AG20443 (cell line): Measurements from ENCODE around the gene OPN1SW.

Source experiments
- DNase-seq: peaks from one replicate; pipeline ENCODE4 v3.0.0; 2012; ENCODE audit warnings: low spot score, mixed read lengths

Gene OPN1SW

GRCh38 chr7:128757203-128757602 is 18.4 kb downstream of the OPN1SW start:
- DNase-seq = no peak

DNA sequence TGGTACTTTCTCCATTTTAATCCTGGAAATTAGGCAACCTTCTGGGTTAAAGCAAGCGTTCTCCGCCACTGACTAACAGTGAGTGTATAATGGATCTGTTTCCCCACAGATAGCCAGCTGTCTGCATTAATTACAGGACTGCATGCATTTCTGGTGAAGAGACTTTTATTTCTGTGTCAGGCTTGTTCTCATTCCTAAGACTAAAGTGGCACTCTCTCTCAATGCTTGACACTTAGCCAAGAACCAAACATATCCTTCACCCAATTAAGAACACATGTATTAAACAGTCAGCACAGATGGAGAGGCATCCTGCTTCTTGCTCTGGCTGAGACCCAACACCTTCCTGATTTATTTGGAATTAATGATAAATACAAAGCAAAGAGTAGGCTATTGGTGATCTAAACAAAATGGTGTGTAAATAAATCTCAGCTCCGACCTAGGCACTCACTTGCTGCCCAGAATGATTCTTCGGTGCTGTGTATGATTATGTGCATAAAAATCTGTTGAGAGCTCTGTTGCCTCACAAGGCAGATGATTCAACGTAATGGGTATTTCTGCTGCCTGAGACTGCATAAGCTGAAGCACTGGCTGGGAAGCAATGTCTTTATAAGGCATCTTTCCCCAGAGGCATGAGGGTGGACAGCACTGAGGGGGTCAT is 19.6 kb downstream of the OPN1SW start:
- DNase-seq = peak; percentile 82

- DNase-seq = no peak
These were observed 20.3 kb downstream of the OPN1SW start for GRCh38 chr7:128755075-128755818.

DNA sequence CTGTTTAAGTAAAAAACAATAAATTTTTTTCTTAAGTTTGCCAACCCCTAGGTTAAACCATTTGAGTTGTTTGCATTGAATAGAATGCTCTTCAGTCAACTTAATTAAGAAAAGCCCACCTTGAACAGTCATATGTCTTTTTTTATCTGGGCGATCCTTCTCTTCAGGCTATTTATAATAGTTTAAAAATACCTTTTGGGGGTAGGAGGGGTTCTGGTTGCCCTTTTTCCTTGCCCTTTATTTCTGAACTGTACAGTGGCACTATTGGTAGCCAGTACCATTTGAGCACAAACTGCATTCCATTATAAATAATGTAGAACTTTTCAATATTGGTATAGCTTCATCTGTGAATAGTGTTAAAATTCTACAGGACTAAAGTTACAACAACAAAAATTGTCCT is 23.3 kb downstream of the OPN1SW start:
- DNase-seq = no peak

- DNase-seq = no peak
These were observed 28.1 kb downstream of the OPN1SW start for GRCh38 chr7:128747327-128748079.

DNA sequence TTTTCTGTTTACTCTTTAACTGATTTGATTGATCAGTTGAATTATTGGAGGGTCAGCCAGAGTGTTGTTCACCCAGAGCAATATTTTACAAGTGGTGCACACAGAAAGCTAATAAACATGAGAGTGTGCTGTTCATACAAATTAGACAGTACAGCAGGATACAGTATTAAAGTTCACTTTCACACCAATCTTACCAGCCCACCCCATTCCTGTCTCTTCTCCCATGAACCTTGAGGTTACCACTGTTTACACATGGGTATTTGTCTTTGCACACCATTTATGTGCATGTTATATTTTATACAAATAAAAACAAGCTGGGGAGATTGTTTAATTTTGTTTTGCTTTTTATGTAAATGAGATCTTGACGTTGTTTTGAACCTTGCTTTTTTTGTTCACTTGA is 29.9 kb downstream of the OPN1SW start:
- DNase-seq = no peak

DNA sequence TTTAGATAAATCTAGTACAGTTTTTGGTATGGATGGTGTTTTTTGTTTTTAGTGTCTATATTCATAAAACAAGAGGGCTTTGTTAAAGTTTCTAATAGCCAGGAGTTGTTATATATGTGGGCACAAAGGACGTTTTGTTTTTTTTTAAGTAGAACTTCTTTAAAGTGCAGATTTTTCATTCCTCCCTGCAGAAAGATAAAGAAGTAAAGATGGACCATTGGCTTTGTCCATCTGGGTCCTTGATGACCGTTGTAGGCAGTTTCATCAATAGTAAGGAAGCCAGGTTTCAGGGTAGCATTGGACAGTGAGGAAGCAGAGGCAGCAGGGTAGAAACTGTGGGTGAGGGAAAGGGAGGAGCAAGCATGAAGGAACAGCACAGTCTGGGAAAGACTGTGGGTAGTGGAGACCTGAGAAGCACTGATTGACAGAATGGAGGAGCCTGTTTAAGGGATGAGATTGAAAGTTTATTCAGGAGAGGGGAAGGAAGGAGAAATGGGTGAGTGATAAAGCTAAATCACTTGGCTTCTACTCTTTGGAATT is 31.2 kb downstream of the OPN1SW start:
- no peak for DNase-seq

- no peak for DNase-seq
These were observed 32.4 kb downstream of the OPN1SW start for GRCh38 chr7:128743112-128743772.

GRCh38 chr7:128742206-128742605 is 33.4 kb downstream of the OPN1SW start:
- DNase-seq = peak; percentile 61

DNA sequence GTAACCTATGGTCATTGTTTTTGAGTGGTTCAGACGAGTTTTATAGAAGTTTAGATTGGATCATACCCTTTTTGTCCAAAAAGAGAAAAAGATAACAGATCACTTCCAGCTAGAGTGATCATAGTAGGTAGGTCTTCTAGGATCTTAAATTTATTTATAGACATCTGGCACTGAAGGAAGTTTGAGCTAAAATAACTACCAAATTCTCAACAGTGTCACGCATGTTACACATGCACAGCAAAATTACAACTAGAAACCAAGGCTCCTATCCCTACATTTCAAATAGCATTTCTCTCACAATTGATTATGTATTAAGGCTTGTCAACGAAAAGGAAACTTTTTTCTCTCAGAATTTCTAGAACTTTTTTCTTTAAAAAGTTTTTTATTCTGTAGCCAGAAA is 34.1 kb downstream of the OPN1SW start:
- no peak for DNase-seq

- no peak for DNase-seq
These were observed 34.6 kb downstream of the OPN1SW start for GRCh38 chr7:128740996-128741395.

- DNase-seq = no peak
These were observed 35.5 kb downstream of the OPN1SW start for GRCh38 chr7:128739990-128740682.

GRCh38 chr7:128739048-128739962 is 36.3 kb downstream of the OPN1SW start, which contains the start of gene CALU:
Gene CALU, plus strand, starts transcription at chr7:128739359. Its CDS starts 9,225 bp downstream, at chr7:128748584.
- peak; percentile 98 for DNase-seq

- DNase-seq = no peak
These were observed 37.0 kb downstream of the OPN1SW start for GRCh38 chr7:128738570-128739047.

DNA sequence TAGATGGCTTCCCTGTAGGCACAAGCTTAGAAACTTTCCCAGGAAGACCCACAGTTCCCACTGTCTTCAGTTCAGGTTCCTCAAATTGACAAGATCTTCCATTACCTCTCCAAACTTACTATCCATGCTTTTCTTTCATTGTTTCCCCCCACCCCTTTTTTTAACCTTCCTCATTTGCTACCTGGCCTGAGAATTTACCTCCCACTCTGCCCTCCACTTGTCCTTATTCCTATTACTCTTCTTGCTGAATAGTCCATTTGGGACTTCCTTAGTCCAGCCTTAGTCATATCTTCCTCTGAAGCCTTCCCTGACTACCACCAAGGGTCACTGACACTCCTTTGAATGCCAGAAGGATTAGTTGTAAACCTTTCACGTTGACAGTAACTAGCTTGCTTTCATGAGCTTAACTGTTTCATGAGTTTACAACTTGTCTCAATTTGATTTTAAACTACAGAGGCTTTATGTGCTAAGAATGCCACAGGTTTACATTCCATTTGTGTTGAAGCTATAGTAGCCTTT is 37.7 kb downstream of the OPN1SW start:
- peak; percentile 58 for DNase-seq

GRCh38 chr7:128737441-128737840 is 38.2 kb downstream of the OPN1SW start:
- DNase-seq = no peak

DNA sequence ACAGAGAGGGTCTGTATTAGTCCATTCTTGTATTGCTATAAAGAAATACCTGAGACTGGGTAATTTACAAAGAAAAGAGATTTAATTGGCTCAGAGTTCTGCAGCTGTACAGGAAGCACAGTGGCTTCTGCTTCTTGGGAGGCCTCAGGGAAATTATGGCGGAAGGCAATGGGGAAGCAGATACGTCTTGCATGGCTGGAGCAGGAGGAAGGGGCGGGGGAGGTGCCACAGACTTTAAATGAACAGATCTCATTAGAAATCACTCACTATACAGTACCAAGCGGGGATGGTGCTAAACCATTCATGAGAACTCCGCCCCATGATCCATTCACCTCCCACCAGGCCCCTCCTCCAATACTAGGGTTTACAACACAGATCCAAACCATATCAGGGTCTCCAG is 40.2 kb downstream of the OPN1SW start:
- DNase-seq = no peak

- DNase-seq = no peak
These were observed 40.7 kb downstream of the OPN1SW start for GRCh38 chr7:128734890-128735289.

GRCh38 chr7:128733278-128733645 is 42.3 kb downstream of the OPN1SW start:
- no peak for DNase-seq
